Measurements from ENCODE around the gene CLEC4G.
"Not testable (repeated sequence)": the region's sequence is repeated elsewhere in the genome, so short reads cannot be mapped to it uniquely, and the experiment has no call there.

Gene CLEC4G

DNA sequence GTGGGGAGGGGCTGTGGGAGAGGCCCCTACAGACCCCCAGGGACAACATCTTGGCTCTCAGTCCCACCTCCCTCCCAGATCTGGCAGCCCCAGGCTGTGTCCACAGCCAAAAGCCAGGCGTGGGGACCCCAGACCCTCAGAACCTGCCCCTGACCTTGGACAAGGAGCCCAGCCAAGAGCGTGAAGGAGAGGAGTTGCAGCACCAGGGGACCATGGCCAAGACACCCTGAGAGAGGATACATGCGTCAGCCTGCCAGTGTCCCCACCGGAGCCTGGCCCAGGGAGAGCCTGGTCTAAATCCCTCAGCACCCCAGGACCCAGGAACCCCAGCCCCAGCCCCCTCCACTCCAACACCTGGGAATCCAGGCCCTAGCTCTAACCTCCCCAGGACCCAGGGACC, 14.4 kb upstream of the CLEC4G start:
- DNase-seq, result not testable (repeated sequence)

DNA sequence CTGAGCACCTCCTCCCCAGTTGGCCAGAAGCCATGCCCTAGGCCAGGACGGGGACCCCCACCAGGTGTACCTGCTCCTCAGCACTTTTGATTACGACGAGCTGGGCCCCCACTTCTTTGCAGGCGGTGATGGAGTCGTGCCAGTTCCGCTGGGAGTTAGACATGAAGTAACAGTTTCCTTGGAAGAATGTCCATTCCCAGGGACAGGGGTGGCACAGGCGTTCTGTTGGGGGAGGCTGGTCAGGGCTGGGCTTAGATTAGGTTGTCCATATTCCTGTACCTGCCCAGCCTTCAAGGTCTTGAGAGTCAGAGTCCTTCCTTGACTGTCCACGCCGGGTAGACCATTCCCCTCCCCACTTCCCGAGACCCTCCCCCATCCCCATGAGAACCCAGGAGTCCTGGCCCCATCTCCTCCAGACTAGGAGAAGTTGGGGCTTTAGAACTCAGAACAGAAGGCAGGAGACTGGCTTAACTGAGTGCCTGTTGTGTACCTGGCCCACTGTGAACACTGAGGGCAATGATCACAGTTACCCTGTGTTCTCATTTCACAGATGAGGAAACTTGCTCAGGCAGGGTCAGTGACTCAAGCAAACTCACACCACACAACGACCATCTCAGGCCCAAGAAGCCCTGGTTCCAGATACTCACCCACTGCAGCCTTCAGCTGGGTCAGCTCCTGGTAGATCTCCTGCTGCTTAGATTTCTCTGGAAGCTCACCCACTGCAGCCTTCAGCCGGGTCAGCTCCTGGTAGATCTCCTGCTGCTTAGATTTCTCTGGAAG, 13.2 kb upstream of the CLEC4G start:
- DNase-seq, result no peak

DNA sequence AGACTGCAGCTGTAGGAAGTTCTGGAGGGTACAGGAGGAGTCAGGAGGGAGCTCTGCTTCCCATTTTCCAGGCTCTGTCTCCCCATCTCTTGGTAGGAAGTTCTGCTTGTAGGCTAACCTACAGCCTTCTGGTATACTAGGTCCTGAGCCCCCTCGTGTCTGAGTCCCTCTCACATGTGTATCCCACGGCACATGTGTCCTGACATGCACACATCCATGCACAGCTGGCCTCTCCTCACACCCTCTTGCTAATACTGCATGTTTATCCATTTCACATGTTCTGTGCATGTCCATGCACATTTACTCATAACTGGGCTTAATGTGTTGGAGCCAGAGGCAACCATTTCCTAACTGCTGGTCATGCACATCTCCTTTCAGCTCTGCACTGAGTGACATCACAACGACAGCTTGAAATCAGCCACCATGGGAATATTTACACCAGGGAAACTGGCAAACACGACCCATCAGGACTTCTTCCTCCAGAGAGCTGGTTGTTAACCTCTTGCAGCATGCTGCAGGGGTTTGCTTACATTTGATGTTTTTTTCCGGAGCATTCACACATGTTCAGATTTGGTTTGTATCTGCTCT, 12.4 kb upstream of the CLEC4G start:
- DNase-seq, result no peak

DNA sequence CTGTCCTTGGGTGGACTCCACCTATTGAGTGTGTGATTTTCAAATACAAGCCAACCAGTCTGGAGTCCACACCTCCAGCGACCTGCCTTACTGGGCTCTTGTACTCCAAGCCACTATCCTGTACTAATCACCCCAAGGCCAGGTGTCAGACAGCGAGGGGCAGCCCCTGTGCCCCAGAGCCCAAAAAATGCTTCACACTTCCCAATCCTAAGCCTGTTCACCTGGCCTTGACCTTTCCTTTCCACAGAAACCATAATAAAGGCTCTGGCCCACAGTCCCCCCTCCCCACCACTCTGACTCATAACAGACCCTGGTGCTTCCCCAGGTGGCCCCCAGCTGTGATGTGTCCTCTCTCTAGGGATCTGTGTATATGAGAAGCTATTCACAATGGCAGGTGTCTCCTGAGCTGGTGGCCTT, 11.5 kb upstream of the CLEC4G start:
- DNase-seq, result no peak

DNA sequence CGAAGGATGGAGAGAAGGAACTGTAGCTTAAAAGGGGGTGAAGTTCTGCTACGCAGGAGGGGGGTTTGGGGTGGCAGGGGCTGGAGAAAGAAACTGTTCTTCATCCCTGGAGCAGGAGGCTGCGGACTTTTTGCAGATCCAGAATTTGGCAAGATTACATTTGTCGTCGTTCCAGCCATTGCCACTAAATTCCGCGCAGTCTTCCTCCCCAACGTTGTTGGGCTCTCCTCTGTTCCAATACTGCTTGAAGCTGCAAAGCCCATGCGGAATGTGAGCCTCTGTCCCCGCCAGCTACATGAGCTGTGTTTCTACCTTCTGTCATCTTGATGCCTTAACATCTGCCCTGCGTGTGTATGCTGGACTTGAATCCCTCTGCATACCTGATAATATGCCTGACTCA, 11.1 kb upstream of the CLEC4G start:
- DNase-seq, result no peak

DNA sequence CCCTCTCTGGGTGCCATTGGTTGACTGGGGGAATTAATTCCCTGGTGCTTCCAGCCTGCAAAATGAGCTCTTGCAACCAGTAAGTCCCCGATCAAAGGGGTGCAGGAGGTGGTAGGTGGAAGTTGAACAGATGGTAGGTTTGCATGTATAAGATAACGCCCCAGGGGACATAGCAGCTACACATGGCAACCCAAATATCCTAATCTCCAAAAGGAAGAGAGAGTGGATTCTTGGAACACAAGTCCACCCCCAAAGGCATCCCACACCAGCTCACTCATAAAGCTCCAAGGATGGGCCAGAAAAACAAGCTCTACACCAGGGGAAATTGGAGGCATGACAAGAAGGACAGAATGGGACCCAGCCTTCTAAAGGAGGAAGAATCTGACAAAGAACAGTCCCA, 10.7 kb upstream of the CLEC4G start:
- DNase-seq, result peak; percentile 12

DNA sequence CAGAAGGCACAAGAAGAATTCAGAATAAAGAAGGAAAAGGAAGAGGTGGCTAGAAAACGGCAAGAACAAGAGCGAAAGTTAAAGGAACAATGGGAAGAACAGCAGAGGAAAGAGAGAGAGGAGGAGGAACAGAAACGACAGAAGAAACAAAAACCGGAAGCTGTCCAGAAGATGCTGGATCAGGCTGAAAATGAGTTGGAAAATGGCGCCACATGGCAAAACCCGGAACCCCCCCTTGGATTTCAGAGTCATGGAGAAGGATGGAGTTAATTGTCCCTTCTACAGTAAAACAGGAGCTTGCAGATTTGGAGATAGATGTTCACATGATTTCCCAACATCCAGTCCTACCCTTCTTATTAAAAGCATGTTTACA, 8.8 kb upstream of the CLEC4G start:
- DNase-seq, result no peak

DNA sequence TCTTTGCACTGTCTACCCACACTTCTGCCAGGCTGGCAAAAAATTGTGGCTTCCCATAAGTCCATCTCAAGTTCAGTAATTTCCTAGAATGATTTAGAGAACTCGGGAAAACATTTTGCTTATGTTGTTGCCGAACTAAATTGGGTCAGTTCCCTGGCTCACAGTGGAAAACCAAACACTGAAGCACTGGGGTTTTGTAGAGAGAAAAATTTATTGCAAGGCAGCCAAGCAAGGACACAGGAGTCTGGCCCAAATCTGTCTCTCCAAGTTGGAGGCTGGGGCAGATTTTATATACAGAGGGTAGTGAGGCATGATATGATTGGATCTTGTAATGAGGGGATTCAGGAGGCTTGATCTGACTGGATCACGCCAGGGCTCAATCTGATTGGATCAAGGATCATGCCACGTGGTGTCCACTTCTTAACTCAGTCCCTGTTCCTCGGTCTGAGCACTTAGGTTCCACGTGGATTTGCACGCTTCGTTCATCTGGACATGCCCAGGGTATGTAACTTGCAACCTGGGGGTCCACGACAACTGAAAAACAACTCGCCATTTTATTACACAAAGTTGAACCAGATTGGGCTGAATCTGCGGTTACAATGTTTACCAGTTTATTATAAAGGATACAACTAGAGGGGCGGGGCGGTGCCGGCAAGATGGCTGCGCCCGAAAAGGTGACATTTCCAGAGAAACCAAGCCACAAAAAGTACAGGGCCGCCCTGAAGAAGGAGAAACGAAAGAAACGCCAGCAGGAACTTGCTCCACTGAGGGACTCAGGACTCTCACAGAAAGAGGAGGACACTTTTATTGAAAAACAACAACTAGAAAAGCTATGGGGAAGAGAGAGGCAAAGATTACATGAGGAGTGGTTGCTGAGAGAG, 8.1 kb upstream of the CLEC4G start:
- no peak for DNase-seq

DNA sequence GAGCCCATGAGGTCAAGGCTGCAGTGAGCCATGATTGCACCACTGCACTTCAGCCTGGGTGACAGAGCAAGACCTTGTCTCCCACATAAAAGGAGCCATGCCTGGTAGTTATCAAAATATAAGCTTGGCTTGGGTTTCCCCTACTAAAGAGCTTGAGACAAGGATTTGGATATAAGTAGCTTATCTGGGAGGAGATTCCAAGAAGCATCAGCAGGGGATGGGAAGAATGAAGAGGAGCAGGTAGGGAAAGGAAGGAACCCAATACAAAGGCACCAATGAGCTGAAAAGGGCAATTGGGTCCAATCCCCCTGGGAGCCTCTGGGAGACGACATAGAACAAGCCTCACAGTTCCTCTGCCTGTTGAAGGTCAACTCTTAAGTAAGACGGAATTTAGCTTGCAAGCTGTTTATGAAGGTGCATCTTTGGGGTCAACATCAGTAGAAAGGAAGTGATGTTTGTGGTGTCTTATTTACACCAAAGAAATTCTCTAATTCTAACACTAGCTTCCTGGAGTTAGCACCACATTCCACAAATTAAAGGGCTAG, 7.4 kb upstream of the CLEC4G start:
- DNase-seq, result no peak

DNA sequence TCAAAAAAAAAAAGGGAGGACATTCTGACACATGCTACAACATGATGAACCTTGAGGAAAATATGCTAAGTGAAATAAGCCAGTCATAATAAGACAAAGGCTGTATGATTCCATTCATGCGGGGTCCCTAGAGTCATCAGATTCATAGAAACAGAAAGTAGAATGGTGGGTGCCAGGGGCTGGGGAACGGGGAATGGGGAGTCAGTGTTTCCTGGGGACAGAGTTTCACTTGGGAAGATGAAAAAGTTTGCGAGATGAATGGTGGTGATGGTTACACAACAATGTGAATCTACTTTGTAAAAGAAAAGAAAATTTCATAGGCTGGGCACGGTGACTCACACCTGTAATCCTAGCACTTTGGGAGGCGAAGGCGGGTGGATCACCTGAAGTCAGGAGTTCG, 6.1 kb upstream of the CLEC4G start:
- no peak for DNase-seq

DNA sequence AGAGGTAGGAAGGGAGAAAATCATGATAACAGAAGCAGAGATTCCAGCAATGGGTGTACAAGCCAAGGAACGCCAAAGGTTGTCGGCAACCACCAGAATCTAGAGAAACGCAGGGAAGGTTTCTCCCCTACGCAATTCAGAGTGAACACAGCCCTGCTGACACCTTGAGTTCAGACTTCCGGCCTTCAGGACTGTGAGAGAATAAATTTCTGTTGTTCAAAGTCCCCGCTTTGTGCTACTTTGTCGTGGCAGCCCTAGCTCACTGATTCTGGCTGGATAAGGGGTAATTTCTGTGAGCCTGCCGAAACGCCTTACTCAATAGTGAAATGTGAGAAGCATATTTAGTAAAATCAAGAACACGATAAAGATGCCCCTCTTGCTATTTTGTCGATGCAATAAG, 5.3 kb upstream of the CLEC4G start:
- no peak for DNase-seq

DNA sequence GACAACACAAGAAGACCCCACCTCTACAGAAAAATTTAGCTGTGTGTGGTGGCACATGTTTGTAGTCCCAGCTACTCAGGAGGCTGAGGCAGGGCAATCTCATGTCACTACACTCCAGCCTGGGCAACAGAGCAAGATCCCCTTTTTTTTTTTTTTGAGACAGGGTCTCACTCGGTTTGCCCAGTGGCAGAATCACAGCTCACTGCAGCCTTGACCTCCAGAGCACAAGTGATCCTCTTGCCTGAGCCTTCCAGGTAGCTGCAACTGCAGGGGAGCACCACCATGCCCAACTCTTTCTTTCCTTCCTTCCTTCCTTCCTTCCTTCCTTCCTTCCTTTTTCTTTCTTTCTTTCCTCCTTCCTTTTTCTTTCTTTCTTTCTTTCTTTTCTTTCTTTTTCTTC, 4.2 kb upstream of the CLEC4G start:
- DNase-seq, result no peak

DNA sequence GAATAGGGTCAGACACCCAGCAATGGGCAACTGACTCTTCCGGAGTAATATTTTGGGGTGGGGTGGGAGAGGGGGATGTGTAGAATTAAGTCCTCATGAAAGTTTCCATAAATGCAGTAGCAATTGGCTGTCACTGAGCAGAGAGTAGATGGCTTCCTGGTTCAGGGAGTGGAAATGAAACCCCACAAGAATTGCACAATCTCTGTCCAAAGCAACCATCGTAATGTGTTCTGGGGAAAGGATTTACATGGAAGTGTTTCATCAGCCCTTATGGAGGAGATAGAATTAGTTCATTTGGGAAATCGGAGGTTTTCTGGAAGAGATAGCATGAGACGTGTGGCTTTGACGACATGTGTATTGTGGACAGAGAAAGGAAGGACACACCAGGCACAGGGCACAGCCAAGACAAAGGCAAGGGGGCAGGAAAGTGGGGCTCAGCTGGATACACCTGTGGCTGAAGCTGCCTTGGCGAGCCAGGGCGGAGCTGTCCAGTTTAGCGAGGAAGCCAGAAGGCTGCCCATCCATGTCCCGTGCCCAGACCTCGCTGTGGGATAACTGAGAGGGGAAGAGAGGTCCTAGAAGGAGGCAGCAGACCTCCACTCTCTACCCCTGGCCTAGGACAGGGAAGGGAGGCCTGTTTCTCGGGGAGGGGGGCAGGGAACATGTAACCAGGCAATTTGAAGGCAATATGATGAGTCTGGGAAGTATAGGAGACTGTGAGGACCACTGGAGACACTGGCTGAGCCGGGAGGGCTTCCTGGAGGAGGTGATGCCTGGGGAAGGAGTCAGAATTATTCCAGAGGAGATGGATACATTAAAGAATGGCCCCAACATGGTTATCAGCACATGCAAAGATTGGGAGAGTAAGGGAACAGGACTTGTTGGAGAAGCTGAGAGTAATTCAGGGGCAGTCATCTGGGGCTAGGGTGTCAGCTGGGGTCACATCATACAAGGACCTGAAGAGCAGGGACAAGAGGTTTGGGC, 2.6 kb upstream of the CLEC4G start:
- DNase-seq, result no peak

DNA sequence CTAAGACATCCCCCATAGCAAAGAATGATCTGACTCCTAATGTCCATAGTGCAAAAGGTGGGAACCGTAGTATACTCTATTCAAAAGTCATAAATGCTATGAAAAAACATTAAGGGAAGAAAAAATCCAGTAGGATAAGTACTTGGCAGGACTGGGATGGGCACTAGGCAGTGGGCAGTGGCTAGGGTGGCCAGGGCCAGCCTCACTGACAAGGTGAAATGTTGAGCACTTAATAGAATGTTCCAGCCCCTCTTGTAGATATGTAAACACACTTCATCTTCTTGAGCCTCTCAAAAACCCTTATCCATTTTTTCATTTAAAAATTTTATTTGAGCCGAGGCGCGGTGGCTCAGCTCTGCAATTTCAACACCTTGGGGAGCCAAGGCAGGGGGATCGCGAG, 1.5 kb upstream of the CLEC4G start:
- no peak for DNase-seq

DNA sequence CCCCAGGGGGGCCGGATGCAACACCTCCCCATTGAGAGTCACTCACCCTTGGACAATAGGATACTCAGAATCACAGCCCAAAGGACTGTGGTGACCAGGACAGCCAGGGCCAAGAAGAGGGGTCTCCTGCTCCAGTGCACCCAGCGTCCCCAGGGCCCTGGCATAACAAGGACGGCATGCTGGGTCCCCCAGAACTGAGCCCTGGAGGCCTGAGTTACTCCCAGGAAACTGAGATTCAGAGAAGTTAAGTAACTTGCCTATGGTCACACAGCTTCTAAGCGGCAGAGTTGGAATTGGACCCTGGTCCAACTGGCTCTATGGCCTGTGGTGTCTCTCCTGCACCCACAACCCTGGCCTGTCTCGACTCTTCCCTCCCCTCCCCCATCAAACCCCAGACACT, 295 bp downstream of the CLEC4G start:
- no peak for DNase-seq

DNA sequence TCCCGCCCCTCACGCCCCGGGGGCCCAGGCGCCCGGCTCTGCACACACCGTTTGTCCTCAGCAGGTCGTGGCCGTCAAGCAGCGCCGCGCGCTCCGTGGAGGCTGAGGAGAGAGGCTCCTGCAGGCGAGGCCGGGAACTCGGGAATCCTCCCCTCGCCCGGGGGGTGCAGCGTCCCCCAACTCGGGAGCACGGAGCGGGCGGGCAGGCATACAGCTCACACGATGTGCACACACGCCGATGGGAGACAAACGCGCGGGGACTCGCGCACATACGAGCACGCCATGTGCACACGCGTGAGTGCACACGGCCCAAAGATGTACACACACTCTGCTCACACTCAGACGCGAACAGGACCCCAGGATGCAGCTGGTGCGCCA, 703 bp downstream of the CLEC4G start:
- DNase-seq, result no peak

DNA sequence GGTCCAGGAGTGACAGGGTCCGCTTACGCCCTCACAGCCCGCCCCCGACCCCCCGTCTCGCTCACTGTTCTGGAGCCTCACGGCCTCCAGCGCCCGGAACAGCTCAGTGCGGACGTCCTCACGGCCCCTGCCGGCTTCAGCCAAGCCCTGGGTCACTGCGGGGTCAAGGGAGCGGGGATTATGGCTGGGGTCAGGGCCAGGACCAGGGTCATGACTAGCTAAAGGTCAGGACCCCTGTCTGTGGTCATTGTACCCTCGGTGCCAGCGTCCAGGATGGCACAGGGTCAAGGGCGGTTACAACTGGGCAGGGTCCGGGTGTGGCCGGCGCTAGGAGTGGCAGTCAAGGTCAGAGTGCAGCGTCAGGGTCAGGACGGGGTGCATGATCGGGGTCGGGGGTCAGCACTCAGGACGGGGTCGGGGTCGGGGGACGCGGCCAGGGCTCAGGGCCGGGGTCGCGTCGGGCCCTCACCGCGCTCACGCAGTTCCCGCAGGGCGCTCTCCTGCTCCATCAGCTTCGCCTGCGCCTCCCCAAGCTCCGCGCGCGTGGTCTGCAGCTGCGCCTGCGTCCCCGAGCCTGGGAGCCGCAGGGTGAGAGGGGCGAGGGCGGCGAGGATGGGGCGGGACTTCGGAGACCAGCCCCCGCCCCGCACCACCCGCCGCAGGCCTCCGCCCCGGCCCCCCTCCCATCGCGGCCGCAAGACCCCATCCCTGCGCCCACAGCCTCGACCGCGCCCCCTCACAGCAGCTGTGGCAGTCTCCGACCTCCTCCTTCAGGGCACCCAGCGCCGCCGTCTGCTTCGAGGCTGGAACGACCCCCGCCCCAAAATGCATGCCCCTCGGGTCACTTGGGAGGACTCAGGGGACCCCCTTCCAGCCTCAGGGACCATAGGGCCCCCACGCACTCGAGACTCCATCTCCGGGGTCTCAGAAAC, 1.4 kb downstream of the CLEC4G start:
- no peak for DNase-seq

DNA sequence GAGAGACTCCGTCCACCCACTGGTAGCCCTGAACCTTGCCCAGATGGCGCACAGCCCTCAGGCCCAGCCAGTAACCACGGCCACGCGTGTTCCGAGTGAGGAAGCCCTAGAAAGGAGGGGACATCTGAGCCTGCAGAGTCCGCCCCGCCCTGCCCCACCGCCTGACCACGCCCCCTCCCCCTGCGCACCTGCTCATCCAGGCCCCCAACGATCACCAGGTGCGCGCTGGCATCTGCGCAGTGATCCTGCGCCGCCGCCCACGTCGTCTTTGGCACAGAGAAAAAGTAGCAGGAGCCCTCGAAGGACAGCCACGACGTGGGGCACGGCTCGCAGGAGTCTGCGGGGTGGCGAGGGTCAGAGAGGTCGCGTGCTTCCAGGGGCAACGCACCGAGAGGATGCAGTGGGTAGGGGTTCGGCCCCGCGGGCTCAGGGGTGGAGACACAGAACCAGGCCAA, 2.1 kb downstream of the CLEC4G start:
- DNase-seq, result peak; percentile 61

DNA sequence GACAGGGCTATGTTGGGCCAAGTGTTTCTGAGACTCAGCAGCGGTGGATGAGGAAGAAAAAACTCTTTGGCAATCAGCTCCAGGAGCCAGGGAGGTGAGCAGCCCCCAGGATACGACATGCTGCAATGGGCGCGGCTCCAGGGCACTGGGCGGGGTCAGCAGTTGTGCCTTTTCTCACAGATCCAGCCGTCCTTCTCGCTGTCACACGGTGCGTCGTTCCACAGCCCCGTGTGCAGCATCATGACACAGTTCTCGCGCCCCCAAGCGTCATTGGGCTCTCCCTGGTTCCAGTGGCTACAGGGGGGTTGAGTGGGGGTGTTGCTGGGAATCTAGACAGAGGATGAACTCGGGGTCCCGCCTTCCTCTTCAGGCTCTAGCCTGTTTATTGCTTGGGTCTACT, 2.7 kb downstream of the CLEC4G start:
- DNase-seq, result peak; percentile 25

DNA sequence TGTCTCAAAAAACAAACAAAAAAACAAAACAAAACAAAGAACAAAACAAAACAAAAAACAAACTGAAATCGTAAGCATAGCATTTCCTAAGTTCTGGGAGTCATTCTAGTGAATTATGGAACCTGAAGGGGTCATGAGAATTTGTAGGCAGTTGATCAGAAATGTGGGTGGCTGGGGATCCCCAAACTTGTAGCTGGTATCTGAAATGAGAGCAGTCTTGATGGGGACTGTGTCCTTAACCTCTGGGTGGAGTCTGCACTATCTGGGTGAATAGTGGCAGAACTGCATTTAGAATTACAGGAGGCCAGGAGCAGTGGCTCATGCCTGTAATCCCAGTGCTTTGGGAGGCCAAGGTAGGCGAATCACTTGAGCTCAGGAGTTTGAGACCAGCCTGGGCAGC, 6.1 kb downstream of the CLEC4G start:
- no peak for DNase-seq

DNA sequence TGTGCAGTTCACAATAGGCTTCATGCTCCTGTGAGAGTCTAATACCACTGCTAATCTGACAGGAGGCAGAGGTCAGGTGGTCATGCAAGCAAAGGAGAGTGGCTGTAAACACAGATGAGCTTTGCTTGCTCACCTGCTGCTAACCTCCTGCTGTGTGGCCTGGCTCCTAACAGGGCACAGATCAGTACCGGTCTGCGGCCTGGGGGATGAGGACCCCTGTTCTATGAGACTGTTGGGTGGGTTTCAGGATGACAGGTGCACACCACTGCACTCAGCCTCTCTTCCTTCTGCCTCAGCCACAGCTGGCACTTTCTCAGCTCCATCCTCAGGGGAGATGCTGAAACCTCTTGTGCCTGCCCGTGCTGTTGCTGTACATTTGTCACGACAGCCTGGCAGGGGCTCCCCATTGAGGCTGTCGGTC, 9.7 kb downstream of the CLEC4G start:
- DNase-seq, result peak; percentile 61
